Astrocyte of the spinal cord (primary cell): Measurements from ENCODE around the gene SEMA5B.

Source experiments
- DNase-seq: peaks from one replicate; pipeline ENCODE4 v3.0.0; 2011; ENCODE audit warnings: low read depth, low spot score
- H3K4me3 ChIP-seq: 2 replicates; pipeline ENCODE4 v1.5.1; 2011; ENCODE audit warnings: low read depth, mild to moderate bottlenecking, low read length, moderate library complexity
- in situ Hi-C: cut with HindIII; loops from 2 replicates; pipeline ENCODE4 v1.10.0; 2017; ENCODE audit warnings: low sequenced_read_pairs
- TF ChIP-seq, protein P1 (sequence below): IDR thresholded peaks from 2 replicates; pipeline ENCODE4 v1.5.1; 2012; ENCODE audit warnings: low read depth, mild to moderate bottlenecking, low read length, inconsistent platforms

SEMA5B gene

GRCh38 chr3:123032057-123032456, 4.5 kb upstream of the SEMA5B start:
- no peak for DNase-seq
- TF ChIP-seq, protein P1, sequence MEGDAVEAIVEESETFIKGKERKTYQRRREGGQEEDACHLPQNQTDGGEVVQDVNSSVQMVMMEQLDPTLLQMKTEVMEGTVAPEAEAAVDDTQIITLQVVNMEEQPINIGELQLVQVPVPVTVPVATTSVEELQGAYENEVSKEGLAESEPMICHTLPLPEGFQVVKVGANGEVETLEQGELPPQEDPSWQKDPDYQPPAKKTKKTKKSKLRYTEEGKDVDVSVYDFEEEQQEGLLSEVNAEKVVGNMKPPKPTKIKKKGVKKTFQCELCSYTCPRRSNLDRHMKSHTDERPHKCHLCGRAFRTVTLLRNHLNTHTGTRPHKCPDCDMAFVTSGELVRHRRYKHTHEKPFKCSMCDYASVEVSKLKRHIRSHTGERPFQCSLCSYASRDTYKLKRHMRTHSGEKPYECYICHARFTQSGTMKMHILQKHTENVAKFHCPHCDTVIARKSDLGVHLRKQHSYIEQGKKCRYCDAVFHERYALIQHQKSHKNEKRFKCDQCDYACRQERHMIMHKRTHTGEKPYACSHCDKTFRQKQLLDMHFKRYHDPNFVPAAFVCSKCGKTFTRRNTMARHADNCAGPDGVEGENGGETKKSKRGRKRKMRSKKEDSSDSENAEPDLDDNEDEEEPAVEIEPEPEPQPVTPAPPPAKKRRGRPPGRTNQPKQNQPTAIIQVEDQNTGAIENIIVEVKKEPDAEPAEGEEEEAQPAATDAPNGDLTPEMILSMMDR, result no peak
- no peak overlapping the region for H3K4me3 ChIP-seq
- in situ Hi-C loops, result no loop called here

GRCh38 chr3:123031051-123031450, 3.5 kb upstream of the SEMA5B start:
- DNase-seq, result no peak
- H3K4me3 ChIP-seq, result no peak overlapping the region
- TF ChIP-seq, protein P1, result no peak
- in situ Hi-C loops, result no loop called here

GRCh38 chr3:123028233-123028828, 768 bp upstream of the SEMA5B start:
- peak overlapping the region; percentile 18 for H3K4me3 ChIP-seq
- DNase-seq, result peak; percentile 71
- TF ChIP-seq, protein P1, result peak; percentile 45
- in situ Hi-C loops, result no loop called here

DNA sequence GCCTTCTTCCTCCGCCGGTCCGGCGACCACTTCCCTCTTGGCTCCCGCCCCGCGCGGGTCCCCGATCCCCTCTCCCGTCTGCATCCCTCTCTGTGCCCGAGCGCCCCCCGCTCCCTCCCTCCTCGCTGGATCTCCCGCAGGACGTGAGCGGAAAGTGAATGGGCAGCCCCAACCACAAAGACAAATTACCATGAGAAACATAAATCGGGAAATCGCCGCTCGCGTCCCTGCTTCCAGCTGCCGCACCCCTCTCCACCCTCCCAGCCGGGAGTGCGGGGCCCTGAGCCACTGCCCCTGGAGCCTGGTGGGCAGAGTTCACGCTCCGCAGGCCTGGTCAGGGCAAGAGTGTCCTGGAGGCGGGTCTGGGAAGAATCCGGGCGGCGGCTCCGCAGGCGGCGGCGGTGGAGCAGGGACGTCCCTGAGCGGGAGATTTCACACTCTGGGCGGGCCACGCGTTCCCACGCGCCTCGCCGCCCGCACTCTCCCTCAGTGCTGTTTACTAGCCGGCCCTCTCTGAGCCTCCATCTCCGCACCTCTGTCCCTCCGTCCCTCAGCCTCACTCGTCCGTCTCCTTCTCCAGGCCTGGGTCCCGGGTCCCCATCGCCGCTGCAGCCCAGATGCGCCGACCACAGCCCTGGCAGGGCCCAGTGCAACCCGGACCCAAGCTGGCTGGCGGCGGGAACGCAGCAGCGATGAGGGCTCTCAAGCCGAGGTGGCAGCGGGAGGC, 835 bp downstream of the SEMA5B start:
- TF ChIP-seq, protein P1, result no peak
- DNase-seq, result no peak
- in situ Hi-C loops, result no loop called here
- peak overlapping the region; percentile 5 for H3K4me3 ChIP-seq

DNA sequence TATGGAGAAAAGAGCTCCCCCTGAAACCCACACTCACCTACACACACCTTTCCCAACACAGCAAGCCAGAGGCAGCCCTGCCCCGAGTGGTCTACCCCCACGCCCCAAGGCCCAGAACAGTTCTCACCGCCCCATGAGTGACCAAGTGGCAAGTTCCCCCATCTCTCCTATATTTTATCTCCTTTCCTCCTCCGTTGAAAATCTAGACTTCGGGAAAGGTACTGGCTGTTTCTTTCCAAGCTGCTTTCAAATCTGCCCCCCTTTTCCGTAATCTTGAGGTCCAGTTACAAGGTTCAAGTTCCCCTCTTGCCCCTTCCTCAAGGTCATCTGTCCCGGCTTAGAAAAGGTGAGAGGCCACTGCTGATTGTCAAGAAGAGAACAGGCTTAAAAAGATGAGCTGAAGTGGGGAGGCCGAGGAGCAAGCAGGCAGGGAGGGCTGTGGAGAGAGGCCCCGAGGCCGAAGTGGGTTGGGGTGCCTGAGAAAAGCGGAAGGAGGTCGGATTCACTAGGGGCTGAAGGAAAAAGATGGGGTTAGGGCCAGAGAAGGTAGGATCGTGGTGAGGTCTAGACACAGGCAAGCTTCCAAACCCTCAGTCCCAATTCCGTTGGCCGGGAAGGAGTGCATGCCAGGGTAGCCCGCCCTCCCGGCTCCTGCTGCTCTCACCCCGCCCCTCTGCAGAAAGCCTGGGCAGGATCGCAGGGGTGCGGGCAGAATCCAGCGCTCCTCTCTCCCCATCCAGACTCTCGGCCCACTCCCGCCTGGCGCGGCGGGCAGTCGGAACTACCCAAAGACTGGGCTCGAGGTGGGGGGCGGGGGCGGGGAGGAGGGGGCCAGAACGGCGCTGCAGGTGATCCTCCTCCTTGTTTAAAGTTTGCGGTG, 1.7 kb downstream of the SEMA5B start:
- in situ Hi-C loops, result no loop called here
- TF ChIP-seq, protein P1, result no peak
- no peak for DNase-seq
- H3K4me3 ChIP-seq, result peak overlapping the region; percentile 5

GRCh38 chr3:123024056-123024455, 3.5 kb downstream of the SEMA5B start:
- DNase-seq, result no peak
- TF ChIP-seq, protein P1, result no peak
- in situ Hi-C loops, result no loop called here
- no peak overlapping the region for H3K4me3 ChIP-seq
